HepG2 (cell line): ENCODE data around the gene RPH3AL. TPM values are rescaled to one million over a fixed set of nuclear protein-coding genes. Genes with fewer than 3 reads are reported as not detected.

Experiments
- ELF3 ChIP-seq: IDR thresholded peaks from 2 replicates; pipeline ENCODE4 v1.6.1; 2016; ENCODE audit warnings: missing genetic modification reagents, missing compliant biosample characterization
- ETV5 ChIP-seq: IDR thresholded peaks from 2 replicates; pipeline ENCODE4 v1.6.1; 2018; ENCODE audit warnings: missing biosample characterization, missing genetic modification reagents, inconsistent platforms, borderline replicate concordance
- GATA4 ChIP-seq: sonication (generic); IDR thresholded peaks from 2 replicates; pipeline ENCODE4 v1.6.1; 2016; ENCODE audit warnings: antibody characterized with exemption, low read depth, borderline replicate concordance
- HMGXB3 ChIP-seq: sonication (generic); formaldehyde crosslinking; IDR thresholded peaks from 2 replicates; pipeline ENCODE4 v1.4.0; 2020; ENCODE audit warnings: missing genetic modification reagents, borderline replicate concordance
- HNRNPH1 ChIP-seq: fragments of 200-400 bp; formaldehyde crosslinking; optimal IDR thresholded peaks from 2 replicates; pipeline ENCODE3; 2017; ENCODE audit warnings: mild to moderate bottlenecking, low read depth, low read length
- MED1 ChIP-seq: sonication (generic); formaldehyde crosslinking; IDR thresholded peaks from 2 replicates; pipeline ENCODE4 v1.4.0; 2020; ENCODE audit warnings: missing genetic modification reagents
- MYPOP ChIP-seq: sonication (generic); formaldehyde crosslinking; IDR thresholded peaks from 2 replicates; pipeline ENCODE4 v1.8.1; 2023; ENCODE audit warnings: mild to moderate bottlenecking, moderate library complexity, missing genetic modification reagents
- SRSF9 ChIP-seq: fragments of 200-400 bp; formaldehyde crosslinking; IDR thresholded peaks from 2 replicates; pipeline ENCODE4 v1.6.1; 2018; ENCODE audit warnings: borderline replicate concordance, mild to moderate bottlenecking, low read depth, low read length; ENCODE audit not compliant: insufficient read depth, poor library complexity, severe bottlenecking
- ZBTB4 ChIP-seq: sonication (generic); formaldehyde crosslinking; IDR thresholded peaks from 2 replicates; pipeline ENCODE4 v1.4.0; 2020; ENCODE audit warnings: missing genetic modification reagents, mild to moderate bottlenecking, borderline replicate concordance
- ZFX ChIP-seq: sonication (generic); formaldehyde crosslinking; IDR thresholded peaks from 2 replicates; pipeline ENCODE4 v1.4.0; 2020; ENCODE audit warnings: mild to moderate bottlenecking, low read depth, missing genetic modification reagents, moderate library complexity
- ZNF18 ChIP-seq: sonication (generic); formaldehyde crosslinking; IDR thresholded peaks from 2 replicates; pipeline ENCODE4 v1.8.0; 2022; ENCODE audit warnings: mild to moderate bottlenecking, missing genetic modification reagents; ENCODE audit not compliant: insufficient replicate concordance
- ZNF343 ChIP-seq: sonication (generic); formaldehyde crosslinking; IDR thresholded peaks from 2 replicates; pipeline ENCODE4 v1.4.0; 2020; ENCODE audit warnings: mild to moderate bottlenecking, missing genetic modification reagents
- ZNF570 ChIP-seq: sonication (generic); formaldehyde crosslinking; IDR thresholded peaks from 2 replicates; pipeline ENCODE4 v1.4.0; 2020; ENCODE audit warnings: mild to moderate bottlenecking, missing genetic modification reagents, borderline replicate concordance
- ZNF577 ChIP-seq: sonication (generic); formaldehyde crosslinking; IDR thresholded peaks from 2 replicates; pipeline ENCODE4 v1.4.0; 2020; ENCODE audit warnings: mild to moderate bottlenecking, low read depth, missing genetic modification reagents, borderline replicate concordance
- ZNF660 ChIP-seq: sonication (generic); formaldehyde crosslinking; IDR thresholded peaks from 2 replicates; pipeline ENCODE4 v1.5.1; 2020; ENCODE audit warnings: mild to moderate bottlenecking, low read depth, missing genetic modification reagents, borderline replicate concordance
- ZNF737 ChIP-seq: sonication (generic); formaldehyde crosslinking; IDR thresholded peaks from 2 replicates; pipeline ENCODE4 v1.5.0; 2020; ENCODE audit warnings: missing genetic modification reagents, mild to moderate bottlenecking, borderline replicate concordance
- polyA plus RNA-seq, 8 experiments: library from polyadenylated mRNA; depleted of rRNA in 3 of 8; stranded (reverse) in 7 of 8; unstranded in 1 of 8; fragments of >200 nt; fragmentation: Illumina TruSeq in 4 of 8; extraction: Trizol in 4 of 8; gene quantifications; 2 replicates each; pipeline versions ENCODE4 v1.2.1 to v1.2.3, GENCODE V29; 2011 to 2016; ENCODE audit warnings: low read depth in 4 of 8, missing spikeins in 1 of 8, mixed read lengths in 1 of 8; ENCODE audit not compliant: insufficient read depth in 1 of 8
- total RNA-seq, 5 experiments: library from RNA; depleted of rRNA; stranded (reverse); fragments of >200 nt; fragmentation: Illumina TruSeq; extraction: Trizol; gene quantifications; 2 replicates each; pipeline ENCODE4 v1.2.3, GENCODE V29; 2016; ENCODE audit warnings: low read depth in 1 of 5

RPH3AL gene
- total and polyA plus RNA-seq, 2 of the 13 experiments (the other 11 are each of a cell fraction or from before 2014, with no cell fraction given): 7.8 to 16.4 TPM

- TF ChIP-seq HMGXB3 (CRISPR knock-in tag): no peak
- peak; percentile 47 for TF ChIP-seq ELF3 (CRISPR knock-in tag)
- no peak for TF ChIP-seq ZNF737
- no peak for TF ChIP-seq HNRNPH1
- no peak for TF ChIP-seq ZNF343 (CRISPR knock-in tag)
- TF ChIP-seq SRSF9: no peak
- no peak for TF ChIP-seq ZNF570 (CRISPR knock-in tag)
- no peak for TF ChIP-seq ZNF660
- TF ChIP-seq GATA4: no peak
- TF ChIP-seq ETV5 (CRISPR knock-in tag): peak; percentile 27; the same call in 1 of the 2 replicates
- no peak for TF ChIP-seq ZNF577 (CRISPR knock-in tag)
- 0 out of 2 replicates have a peak, but pooled peaks have one; percentile 53 for TF ChIP-seq ZBTB4 (CRISPR knock-in tag)
- TF ChIP-seq MYPOP (CRISPR knock-in tag): no peak
- TF ChIP-seq ZNF18 (CRISPR knock-in tag): no peak
- peak; percentile 78 for TF ChIP-seq ZFX
- 0 out of 2 replicates have a peak, but pooled peaks have one; percentile 29 for TF ChIP-seq MED1 (CRISPR knock-in tag)
These were observed 158.5 kb downstream of the RPH3AL start (continued) for GRCh38 chr17:193841-194806.
